ENCODE results near the gene ARL6IP4. TPM values are rescaled to one million over a fixed set of nuclear protein-coding genes. Genes with fewer than 3 reads are reported as not detected.

ARL6IP4 gene
- total RNA-seq, 1 donor from 2014 or later = 146 TPM

GRCh38 chr12:123019841-123020138 lies 39.3 kb downstream of the ARL6IP4 start:
- TF ChIP-seq CTCF (conservative IDR thresholded peaks at IDR 0.05) = no peak
- Mint-ChIP-seq H3K36me3 (no peaks in the 10 kb centered on the region), H3K9me3 (no peaks in the 10 kb centered on the region), H3K4me3 (no peak overlapping the region), H3K27ac (peak overlapping the region; percentile 27), H3K27me3 (no peaks in the 10 kb centered on the region), H3K4me1 (ENCODE audit: unreplicated experiment) (no peaks in the 10 kb centered on the region)
- DNase-seq (ENCODE audit: extremely low spot score, unreplicated experiment) = no peak

GRCh38 chr12:123021688-123022604 lies 41.5 kb downstream of the ARL6IP4 start:
- Mint-ChIP-seq H3K36me3 (no peaks in the 10 kb centered on the region), H3K4me1 (ENCODE audit: unreplicated experiment) (no peaks in the 10 kb centered on the region), H3K4me3 (no peak overlapping the region), H3K27me3 (no peaks in the 10 kb centered on the region), H3K9me3 (no peaks in the 10 kb centered on the region), H3K27ac (no peak overlapping the region)
- no peak for TF ChIP-seq CTCF (conservative IDR thresholded peaks at IDR 0.05)
- no peak for DNase-seq (ENCODE audit: extremely low spot score, unreplicated experiment)

GRCh38 chr12:123022846-123023245 lies 42.4 kb downstream of the ARL6IP4 start:
- H3K27ac Mint-ChIP-seq = no peak overlapping the region
- DNase-seq (ENCODE audit: extremely low spot score, unreplicated experiment) = no peak
- H3K36me3 Mint-ChIP-seq = no peaks in the 10 kb centered on the region
- H3K27me3 Mint-ChIP-seq = no peaks in the 10 kb centered on the region
- no peaks in the 10 kb centered on the region for H3K4me1 Mint-ChIP-seq (ENCODE audit: unreplicated experiment)
- no peaks in the 10 kb centered on the region for H3K9me3 Mint-ChIP-seq
- H3K4me3 Mint-ChIP-seq = no peak overlapping the region
- no peak for TF ChIP-seq CTCF (conservative IDR thresholded peaks at IDR 0.05)

GRCh38 chr12:123024819-123025391 lies 44.4 kb downstream of the ARL6IP4 start:
- Mint-ChIP-seq H3K9me3 (no peaks in the 10 kb centered on the region), H3K27ac (no peak overlapping the region), H3K4me1 (ENCODE audit: unreplicated experiment) (no peaks in the 10 kb centered on the region), H3K4me3 (no peak overlapping the region), H3K36me3 (no peaks in the 10 kb centered on the region), H3K27me3 (no peaks in the 10 kb centered on the region)
- TF ChIP-seq CTCF (conservative IDR thresholded peaks at IDR 0.05) = no peak
- DNase-seq (ENCODE audit: extremely low spot score, unreplicated experiment) = no peak

GRCh38 chr12:123026094-123026853 lies 45.8 kb downstream of the ARL6IP4 start:
- H3K4me3 Mint-ChIP-seq = no peak overlapping the region
- H3K36me3 Mint-ChIP-seq = no peaks in the 10 kb centered on the region
- no peak overlapping the region for H3K27ac Mint-ChIP-seq
- TF ChIP-seq CTCF (conservative IDR thresholded peaks at IDR 0.05) = no peak
- no peaks in the 10 kb centered on the region for H3K4me1 Mint-ChIP-seq (ENCODE audit: unreplicated experiment)
- DNase-seq (ENCODE audit: extremely low spot score, unreplicated experiment) = no peak
- no peaks in the 10 kb centered on the region for H3K27me3 Mint-ChIP-seq
- no peaks in the 10 kb centered on the region for H3K9me3 Mint-ChIP-seq

Data from type B pancreatic cell (in vitro differentiated cells).